Sigmoid colon (tissue), 4 donors: Measurements from ENCODE around the gene ABCA8.

Experiments used
- POLR2AphosphoS5 ChIP-seq, 4 donors: sonication (generic); formaldehyde crosslinking; IDR thresholded peaks; one replicate each; pipeline ENCODE4 v1.6.1; 2017; ENCODE audit warnings: antibody characterized with exemption in 4 of 4
- TF ChIP-seq, protein P1 (sequence below), 4 experiments: fragments of 450-650 bp in 3 of 4; fragments of 200-600 bp in 1 of 4; IDR thresholded peaks; one replicate each; pipeline ENCODE4 v1.5.1; 2016 to 2019; ENCODE audit warnings: antibody characterized with exemption in 4 of 4, mild to moderate bottlenecking in 3 of 4, moderate library complexity in 2 of 4

DNA sequence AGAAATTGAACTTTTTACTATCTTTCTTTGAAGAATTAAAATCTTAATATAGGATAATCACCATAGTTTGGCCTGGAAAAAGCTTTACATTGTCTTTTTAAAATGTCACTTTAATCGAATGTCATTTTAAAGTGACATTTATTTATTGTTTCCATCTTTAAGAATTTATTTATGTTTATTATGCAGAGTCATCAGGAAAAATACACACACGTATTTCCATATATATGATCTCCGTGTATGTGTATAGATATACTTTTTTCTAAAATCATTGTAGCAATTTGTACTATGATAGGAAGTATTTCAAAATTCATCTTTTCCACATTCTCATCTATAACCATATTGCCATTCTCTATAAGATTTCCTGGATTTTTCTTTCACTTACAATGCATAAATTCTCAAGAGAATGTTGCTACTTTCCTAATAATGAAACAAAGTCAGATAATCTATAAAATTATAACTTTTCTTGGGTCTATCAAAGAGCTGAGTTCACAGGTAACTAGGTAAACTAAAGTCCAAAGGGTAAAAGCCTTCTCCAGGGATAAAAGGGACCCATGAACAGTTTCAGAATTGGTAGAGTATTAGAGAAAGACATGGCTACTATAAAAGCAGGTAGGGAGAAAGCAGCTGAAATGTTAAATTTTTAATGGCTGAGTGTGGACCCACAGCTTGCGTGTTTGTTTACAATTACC lies 11.9 kb downstream of the ABCA8 start:
- TF ChIP-seq, protein P1, sequence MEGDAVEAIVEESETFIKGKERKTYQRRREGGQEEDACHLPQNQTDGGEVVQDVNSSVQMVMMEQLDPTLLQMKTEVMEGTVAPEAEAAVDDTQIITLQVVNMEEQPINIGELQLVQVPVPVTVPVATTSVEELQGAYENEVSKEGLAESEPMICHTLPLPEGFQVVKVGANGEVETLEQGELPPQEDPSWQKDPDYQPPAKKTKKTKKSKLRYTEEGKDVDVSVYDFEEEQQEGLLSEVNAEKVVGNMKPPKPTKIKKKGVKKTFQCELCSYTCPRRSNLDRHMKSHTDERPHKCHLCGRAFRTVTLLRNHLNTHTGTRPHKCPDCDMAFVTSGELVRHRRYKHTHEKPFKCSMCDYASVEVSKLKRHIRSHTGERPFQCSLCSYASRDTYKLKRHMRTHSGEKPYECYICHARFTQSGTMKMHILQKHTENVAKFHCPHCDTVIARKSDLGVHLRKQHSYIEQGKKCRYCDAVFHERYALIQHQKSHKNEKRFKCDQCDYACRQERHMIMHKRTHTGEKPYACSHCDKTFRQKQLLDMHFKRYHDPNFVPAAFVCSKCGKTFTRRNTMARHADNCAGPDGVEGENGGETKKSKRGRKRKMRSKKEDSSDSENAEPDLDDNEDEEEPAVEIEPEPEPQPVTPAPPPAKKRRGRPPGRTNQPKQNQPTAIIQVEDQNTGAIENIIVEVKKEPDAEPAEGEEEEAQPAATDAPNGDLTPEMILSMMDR (IDR thresholded peaks at IDR 0.05): no peak
- TF ChIP-seq POLR2AphosphoS5 (IDR thresholded peaks at IDR 0.05): no peak
